HepG2 (cell line): ENCODE results near the gene CD248. TPM values are rescaled to one million over a fixed set of nuclear protein-coding genes. Genes with fewer than 3 reads are reported as not detected.

ENCODE experiments used
- AGO2 ChIP-seq: fragments of 200-400 bp; formaldehyde crosslinking; optimal IDR thresholded peaks from 2 replicates; pipeline ENCODE3; 2017; ENCODE audit warnings: mild to moderate bottlenecking, low read depth, low read length, moderate library complexity
- ATF7-NPFF ChIP-seq: sonication (generic); formaldehyde crosslinking; IDR thresholded peaks from 2 replicates; pipeline ENCODE4 v1.8.1; 2023; ENCODE audit warnings: mild to moderate bottlenecking, low read depth, missing genetic modification reagents, moderate library complexity
- CHD4 ChIP-seq: fragments of 200-600 bp; sonication (generic); IDR thresholded peaks from 2 replicates; pipeline ENCODE4 v1.7.0; 2017; ENCODE audit warnings: mild to moderate bottlenecking, low read length, borderline replicate concordance
- GLI4 ChIP-seq: sonication (generic); formaldehyde crosslinking; IDR thresholded peaks from 2 replicates; pipeline ENCODE4 v1.5.1; 2020; ENCODE audit warnings: missing genetic modification reagents, mild to moderate bottlenecking, moderate library complexity, borderline replicate concordance
- GMEB2 ChIP-seq: IDR thresholded peaks from 2 replicates; pipeline ENCODE4 v1.6.1; 2016; ENCODE audit warnings: missing biosample characterization, missing genetic modification reagents, low read depth
- HHEX ChIP-seq: IDR thresholded peaks from 2 replicates; pipeline ENCODE4 v1.6.1; 2016; ENCODE audit warnings: control low read depth
- SAP130 ChIP-seq: IDR thresholded peaks from 2 replicates; pipeline ENCODE4 v1.6.1; 2016; ENCODE audit warnings: low read depth
- SYNCRIP ChIP-seq: fragments of 200-400 bp; formaldehyde crosslinking; IDR thresholded peaks from 2 replicates; pipeline ENCODE4 v1.6.1; 2018; ENCODE audit warnings: mild to moderate bottlenecking, low read depth, low read length; ENCODE audit not compliant: insufficient read depth
- ZBTB1 ChIP-seq: sonication (generic); formaldehyde crosslinking; IDR thresholded peaks from 2 replicates; pipeline ENCODE4 v1.4.0; 2020; ENCODE audit warnings: missing genetic modification reagents, borderline replicate concordance
- ZBTB20 ChIP-seq: sonication (generic); formaldehyde crosslinking; IDR thresholded peaks from 2 replicates; pipeline ENCODE4 v1.8.1; 2023; ENCODE audit warnings: missing genetic modification reagents, low read depth, mild to moderate bottlenecking, borderline replicate concordance
- ZFP36L2 ChIP-seq: sonication (generic); formaldehyde crosslinking; IDR thresholded peaks from 2 replicates; pipeline ENCODE4 v1.4.0; 2020; ENCODE audit warnings: missing genetic modification reagents
- ZKSCAN5 ChIP-seq: sonication (generic); formaldehyde crosslinking; IDR thresholded peaks from 2 replicates; pipeline ENCODE4 v1.5.1; 2020; ENCODE audit warnings: mild to moderate bottlenecking, missing genetic modification reagents
- ZNF180 ChIP-seq: sonication (generic); formaldehyde crosslinking; IDR thresholded peaks from 2 replicates; pipeline ENCODE4 v1.4.0; 2020; ENCODE audit warnings: low read depth, missing genetic modification reagents, borderline replicate concordance
- ZNF20 ChIP-seq: sonication (generic); formaldehyde crosslinking; IDR thresholded peaks from 2 replicates; pipeline ENCODE4 v1.4.0; 2020; ENCODE audit warnings: mild to moderate bottlenecking, moderate library complexity, missing genetic modification reagents
- ZNF274 ChIP-seq: sonication (generic); formaldehyde crosslinking; IDR thresholded peaks from 2 replicates; pipeline ENCODE4 v1.5.1; 2020; ENCODE audit warnings: mild to moderate bottlenecking, missing genetic modification reagents
- ZNF883 ChIP-seq: sonication (generic); formaldehyde crosslinking; IDR thresholded peaks from 2 replicates; pipeline ENCODE4 v1.5.1; 2020; ENCODE audit warnings: mild to moderate bottlenecking, missing genetic modification reagents; ENCODE audit errors: not compliant biosample characterization
- ZSCAN20 ChIP-seq: sonication (generic); formaldehyde crosslinking; IDR thresholded peaks from 2 replicates; pipeline ENCODE4 v1.4.0; 2020; ENCODE audit warnings: missing genetic modification reagents, mild to moderate bottlenecking, borderline replicate concordance
- polyA plus RNA-seq, 8 experiments: library from polyadenylated mRNA; depleted of rRNA in 3 of 8; stranded (reverse) in 7 of 8; unstranded in 1 of 8; fragments of >200 nt; fragmentation: Illumina TruSeq in 4 of 8; extraction: Trizol in 4 of 8; gene quantifications; 2 replicates each; pipeline versions ENCODE4 v1.2.1 to v1.2.3, GENCODE V29; 2011 to 2016; ENCODE audit warnings: low read depth in 4 of 8, missing spikeins in 1 of 8, mixed read lengths in 1 of 8; ENCODE audit not compliant: insufficient read depth in 1 of 8
- total RNA-seq, 5 experiments: library from RNA; depleted of rRNA; stranded (reverse); fragments of >200 nt; fragmentation: Illumina TruSeq; extraction: Trizol; gene quantifications; 2 replicates each; pipeline ENCODE4 v1.2.3, GENCODE V29; 2016; ENCODE audit warnings: low read depth in 1 of 5

CD248 gene
- total and polyA plus RNA-seq, 2 of the 13 experiments (the other 11 are each of a cell fraction or from before 2014, with no cell fraction given): 0.25 to 0.35 TPM

- TF ChIP-seq SAP130 (CRISPR knock-in tag): no peak
- TF ChIP-seq CHD4: no peak
- TF ChIP-seq ZFP36L2 (CRISPR knock-in tag): no peak
- TF ChIP-seq ZBTB20 (CRISPR knock-in tag): 0 out of 2 replicates have a peak, but pooled peaks have one; percentile 8
- no peak for TF ChIP-seq ZNF20 (CRISPR knock-in tag)
- no peak for TF ChIP-seq ZNF883 (CRISPR knock-in tag)
- TF ChIP-seq GLI4 (CRISPR knock-in tag): no peak
- no peak for TF ChIP-seq ATF7-NPFF (CRISPR knock-in tag)
- TF ChIP-seq ZKSCAN5 (CRISPR knock-in tag): no peak
- TF ChIP-seq AGO2: no peak
- TF ChIP-seq SYNCRIP: no peak
- no peak for TF ChIP-seq ZSCAN20 (CRISPR knock-in tag)
- TF ChIP-seq ZBTB1 (CRISPR knock-in tag): no peak
- no peak for TF ChIP-seq ZNF180 (CRISPR knock-in tag)
- no peak for TF ChIP-seq GMEB2 (CRISPR knock-in tag)
- TF ChIP-seq HHEX (CRISPR knock-in tag): no peak
- no peak for TF ChIP-seq ZNF274
Observed at GRCh38 chr11:66335531-66336233, 18.8 kb upstream of the CD248 start (continued).
